OCI-LY3 (cell line): ENCODE data around the gene PRRT1.

Source experiments
- H2AFZ ChIP-seq: fragments of 200-600, 300-600 bp; shearing (Covaris generic); 2 replicates; pipeline ENCODE4 v1.6.0; 2014; ENCODE audit warnings: antibody characterized with exemption, low read depth, low read length
- H3K27ac ChIP-seq: fragments of 200-600, 300-600 bp; sonication (generic); 2 replicates; pipeline ENCODE4 v1.5.1; 2014; ENCODE audit warnings: mild to moderate bottlenecking, low read length, moderate library complexity, mixed read lengths
- H3K27me3 ChIP-seq: fragments of 200-600, 300-600 bp; sonication (generic); 2 replicates; pipeline ENCODE4 v1.6.1; 2014; ENCODE audit warnings: low read depth, low read length, mixed read lengths
- H3K36me3 ChIP-seq: fragments of 200-600, 300-600 bp; sonication (generic); replicated peaks from 2 replicates; pipeline ENCODE3; 2014; ENCODE audit warnings: low read depth, low read length, mixed read lengths
- H3K4me1 ChIP-seq: fragments of 300-600, 200-600 bp; sonication (generic); 2 replicates; pipeline ENCODE4 v1.6.1; 2014; ENCODE audit warnings: low read length, mixed read lengths
- H3K4me2 ChIP-seq: fragments of 200-600, 300-600 bp; sonication (generic); 2 replicates; pipeline ENCODE4 v1.6.1; 2014; ENCODE audit warnings: low read length, mixed read lengths
- H3K4me3 ChIP-seq: fragments of 300-600, 200-600 bp; sonication (generic); 2 replicates; pipeline ENCODE4 v1.5.1; 2014; ENCODE audit warnings: antibody characterized with exemption, mild to moderate bottlenecking, low read length, moderate library complexity
- H3K79me2 ChIP-seq: fragments of 300-600, 200-600 bp; shearing (Covaris generic); 2 replicates; pipeline ENCODE4 v1.6.1; 2014; ENCODE audit warnings: mild to moderate bottlenecking, low read length, mixed read lengths
- H3K9ac ChIP-seq: fragments of 300-600, 200-600 bp; shearing (Covaris generic); 2 replicates; pipeline ENCODE4 v1.6.0; 2014; ENCODE audit warnings: mild to moderate bottlenecking, low read length, moderate library complexity
- H3K9me3 ChIP-seq: fragments of 200-600, 300-600 bp; shearing (Covaris generic); 2 replicates; pipeline ENCODE4 v1.6.1; 2014; ENCODE audit warnings: low read length, mixed read lengths; ENCODE audit not compliant: insufficient read depth
- H4K20me1 ChIP-seq: fragments of 200-600, 300-600 bp; sonication (generic); 2 replicates; pipeline ENCODE4 v1.6.1; 2016; ENCODE audit warnings: low read length, mixed read lengths; ENCODE audit not compliant: insufficient read depth
- CTCF ChIP-seq: fragments of 200-600, 300-600 bp; sonication (generic); IDR thresholded peaks from 2 replicates; pipeline ENCODE4 v1.5.1; 2014; ENCODE audit warnings: antibody characterized with exemption, low read length, low read depth
- EZH2phosphoT487 ChIP-seq: fragments of 200-600 bp; shearing (Covaris generic); IDR thresholded peaks from 2 replicates; pipeline ENCODE4 v1.6.1; 2018; ENCODE audit warnings: antibody characterized with exemption, mixed run types, low read depth

Gene PRRT1

GRCh38 chr6:32181915-32182529, 30.3 kb upstream of the PRRT1 start:
- no peaks in the 10 kb centered on the region for H3K27me3 ChIP-seq
- H4K20me1 ChIP-seq: no peaks in the 10 kb centered on the region
- H3K9ac ChIP-seq: no peak overlapping the region
- TF ChIP-seq EZH2phosphoT487: no peak
- TF ChIP-seq CTCF: no peak
- peaks cover 20% of the 10 kb centered on the region for H3K4me1 ChIP-seq
- peaks cover 15% of the 10 kb centered on the region for H3K36me3 ChIP-seq
- H2AFZ ChIP-seq: no peak overlapping the region
- no peak overlapping the region for H3K4me3 ChIP-seq
- no peaks in the 10 kb centered on the region for H3K9me3 ChIP-seq
- H3K79me2 ChIP-seq: peaks cover 12% of the 10 kb centered on the region; the same call in 1 of the 2 replicates
- H3K27ac ChIP-seq: no peak overlapping the region
- no peak overlapping the region for H3K4me2 ChIP-seq

GRCh38 chr6:32181148-32181702, 29.5 kb upstream of the PRRT1 start:
- H3K4me3 ChIP-seq: no peak overlapping the region
- peaks cover 16% of the 10 kb centered on the region; the same call in 1 of the 2 replicates for H3K79me2 ChIP-seq
- H3K27me3 ChIP-seq: no peaks in the 10 kb centered on the region
- peaks cover 20% of the 10 kb centered on the region for H3K4me1 ChIP-seq
- H3K9ac ChIP-seq: no peak overlapping the region
- H3K4me2 ChIP-seq: no peak overlapping the region
- no peak overlapping the region for H2AFZ ChIP-seq
- H4K20me1 ChIP-seq: no peaks in the 10 kb centered on the region
- no peak overlapping the region for H3K27ac ChIP-seq
- peaks cover 13% of the 10 kb centered on the region for H3K36me3 ChIP-seq
- no peaks in the 10 kb centered on the region for H3K9me3 ChIP-seq
- TF ChIP-seq EZH2phosphoT487 (no peak), CTCF (no peak)

- Histone ChIP-seq H3K9ac (no peak overlapping the region), H3K4me2 (peak overlapping the region; percentile 57), H3K4me3 (no peak overlapping the region), H3K79me2 (peaks cover 26% of the 10 kb centered on the region), H3K36me3 (peaks cover 13% of the 10 kb centered on the region), H3K9me3 (no peaks in the 10 kb centered on the region), H3K4me1 (peaks cover 19% of the 10 kb centered on the region), H2AFZ (no peak overlapping the region), H3K27me3 (no peaks in the 10 kb centered on the region), H4K20me1 (no peaks in the 10 kb centered on the region), H3K27ac (no peak overlapping the region)
- TF ChIP-seq CTCF (no peak), EZH2phosphoT487 (no peak)
Measured at GRCh38 chr6:32179766-32180405, 28.1 kb upstream of the PRRT1 start.

- Histone ChIP-seq H3K27ac (peak overlapping the region; percentile 90), H3K36me3 (peaks cover 13% of the 10 kb centered on the region), H3K27me3 (no peaks in the 10 kb centered on the region), H3K9me3 (no peaks in the 10 kb centered on the region), H2AFZ (no peak overlapping the region), H3K79me2 (peaks cover 26% of the 10 kb centered on the region), H3K4me3 (peak overlapping the region; percentile 99), H3K9ac (peak overlapping the region; percentile 90), H4K20me1 (no peaks in the 10 kb centered on the region), H3K4me1 (peaks cover 22% of the 10 kb centered on the region), H3K4me2 (peak overlapping the region; percentile 57)
- TF ChIP-seq CTCF (no peak), EZH2phosphoT487 (no peak)
Measured at GRCh38 chr6:32178547-32179440, 27.1 kb upstream of the PRRT1 start.
